ENCODE data around the gene FGF19. TPM values are rescaled to one million over a fixed set of nuclear protein-coding genes. Genes with fewer than 3 reads are reported as not detected.

The FGF19 gene
- total RNA-seq, 1 experiment from 2014 or later, result not detected

DNA sequence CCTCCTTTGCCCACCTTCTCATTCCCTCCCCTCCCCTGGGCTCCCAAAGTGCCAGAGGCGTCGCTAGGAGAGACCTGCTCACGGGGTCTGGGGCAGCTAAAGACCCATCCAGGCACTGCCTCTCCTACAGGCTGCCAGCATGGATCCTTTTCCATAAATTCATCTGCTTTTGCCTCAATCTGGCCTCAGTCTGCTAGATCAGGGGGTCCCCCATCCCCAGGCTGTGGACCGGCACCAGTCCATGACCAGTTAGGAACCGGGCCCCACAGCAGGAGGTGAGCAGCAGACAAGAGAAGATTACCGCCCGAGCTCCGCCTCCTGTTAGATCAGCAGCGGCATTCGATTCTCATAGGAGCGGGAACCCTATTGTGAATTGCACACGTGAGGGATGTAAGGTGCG is 41.0 kb downstream of the FGF19 start:
- Histone ChIP-seq H3K27me3 (ENCODE audit: low read length) (no peaks in the 10 kb centered on the region), H3K4me1 (ENCODE audit: insufficient read depth, low read length) (no peaks in the 10 kb centered on the region), H3K27ac (ENCODE audit: low read length) (no peak overlapping the region), H3F3A (ENCODE audit: low read length, unreplicated experiment) (no peaks in the 10 kb centered on the region), H3K36me3 (ENCODE audit: low read depth, low read length) (peaks cover 5% of the 10 kb centered on the region; the same call in 1 of the 2 replicates), H2AFZ (ENCODE audit: low read length) (no peak overlapping the region), H3K4me2 (ENCODE audit: low read length) (no peak overlapping the region), H3K9me2 (replicated peaks; ENCODE audit: low read length) (no peaks in the 10 kb centered on the region), H3K4me3 (ENCODE audit: low read length) (no peak overlapping the region), H3K79me2 (ENCODE audit: low read length) (no peaks in the 10 kb centered on the region), H4K20me1 (ENCODE audit: low read length) (no peaks in the 10 kb centered on the region), H3K9me3 (ENCODE audit: low read length) (no peaks in the 10 kb centered on the region), H3K9ac (ENCODE audit: low read length) (no peak overlapping the region)
- no peak for ATAC-seq
- POLR2A ChIA-PET (ENCODE audit: unreplicated experiment), result no interaction called here
- TF ChIP-seq, protein P1, sequence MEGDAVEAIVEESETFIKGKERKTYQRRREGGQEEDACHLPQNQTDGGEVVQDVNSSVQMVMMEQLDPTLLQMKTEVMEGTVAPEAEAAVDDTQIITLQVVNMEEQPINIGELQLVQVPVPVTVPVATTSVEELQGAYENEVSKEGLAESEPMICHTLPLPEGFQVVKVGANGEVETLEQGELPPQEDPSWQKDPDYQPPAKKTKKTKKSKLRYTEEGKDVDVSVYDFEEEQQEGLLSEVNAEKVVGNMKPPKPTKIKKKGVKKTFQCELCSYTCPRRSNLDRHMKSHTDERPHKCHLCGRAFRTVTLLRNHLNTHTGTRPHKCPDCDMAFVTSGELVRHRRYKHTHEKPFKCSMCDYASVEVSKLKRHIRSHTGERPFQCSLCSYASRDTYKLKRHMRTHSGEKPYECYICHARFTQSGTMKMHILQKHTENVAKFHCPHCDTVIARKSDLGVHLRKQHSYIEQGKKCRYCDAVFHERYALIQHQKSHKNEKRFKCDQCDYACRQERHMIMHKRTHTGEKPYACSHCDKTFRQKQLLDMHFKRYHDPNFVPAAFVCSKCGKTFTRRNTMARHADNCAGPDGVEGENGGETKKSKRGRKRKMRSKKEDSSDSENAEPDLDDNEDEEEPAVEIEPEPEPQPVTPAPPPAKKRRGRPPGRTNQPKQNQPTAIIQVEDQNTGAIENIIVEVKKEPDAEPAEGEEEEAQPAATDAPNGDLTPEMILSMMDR (conservative IDR thresholded peaks at IDR 0.05; ENCODE audit: low read depth, low read length), result no peak
- TF ChIP-seq EZH2 (IDR thresholded peaks at IDR 0.05; ENCODE audit: low read length, unreplicated experiment) (no peak), EZH2phosphoT487 (IDR thresholded peaks at IDR 0.05; ENCODE audit: borderline replicate concordance, low read length) (no peak)
- CTCF ChIA-PET, result no interaction called here
- intact Hi-C loops (cut with micrococcal nuclease), result no loop called here
- no peak for DNase-seq
- BruUV-seq (replicated peaks), result no TSS peak

DNA sequence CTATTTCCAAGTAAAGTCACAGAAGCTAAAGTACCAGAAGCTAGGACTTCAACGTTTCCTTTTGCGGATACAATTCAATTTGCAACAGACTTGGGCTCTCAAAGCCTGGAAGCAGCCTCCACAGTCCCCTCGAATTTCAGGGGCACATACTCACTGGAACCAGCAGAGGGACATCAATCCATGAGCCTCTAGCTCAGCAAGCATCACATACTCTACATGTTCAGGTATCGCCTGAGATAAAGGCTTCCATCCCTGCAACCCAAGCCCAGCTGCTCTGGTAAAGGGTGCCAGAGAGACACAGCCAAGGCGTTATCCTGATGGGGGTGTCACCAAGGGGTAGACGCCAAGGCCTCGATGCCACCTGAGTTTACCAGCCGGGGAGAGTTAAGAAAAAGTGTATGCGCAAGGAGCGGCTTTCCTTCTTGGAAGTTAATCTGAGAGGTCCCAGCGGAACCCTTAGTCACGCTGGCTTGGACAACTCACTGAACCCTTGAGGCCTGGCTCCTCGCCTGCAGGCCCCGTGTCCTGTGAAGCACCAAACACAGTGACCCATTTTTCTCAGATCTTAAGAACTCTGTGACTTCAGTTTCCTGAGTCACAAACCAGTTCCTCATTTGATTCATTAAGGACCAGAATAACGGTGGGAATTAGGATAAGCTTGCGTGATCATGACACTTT is 41.7 kb downstream of the FGF19 start:
- no peak overlapping the region for H3K27ac ChIP-seq (ENCODE audit: low read length)
- no peaks in the 10 kb centered on the region for H3K9me3 ChIP-seq (ENCODE audit: low read length)
- ChIA-PET POLR2A (ENCODE audit: unreplicated experiment) (interaction anchor here (0.7 kb wide), 1 partner anchor 12 kb away, joined by 3 read pairs; no protein-coding TSS in a partner anchor), CTCF (interaction anchor here (1.0 kb wide), 2 partner anchors 8 to 21 kb away, joined by 3 to 5 read pairs; no protein-coding TSS in a partner anchor)
- H3K9ac ChIP-seq (ENCODE audit: low read length), result no peak overlapping the region
- H3K4me3 ChIP-seq (ENCODE audit: low read length), result no peak overlapping the region
- intact Hi-C loops (cut with micrococcal nuclease), result no loop called here
- no peak for DNase-seq
- no peak overlapping the region for H3K4me2 ChIP-seq (ENCODE audit: low read length)
- no TSS peak for BruUV-seq (replicated peaks)
- H3K36me3 ChIP-seq (ENCODE audit: low read depth, low read length), result no peaks in the 10 kb centered on the region; the same call in 1 of the 2 replicates
- H2AFZ ChIP-seq (ENCODE audit: low read length), result no peak overlapping the region
- H3K27me3 ChIP-seq (ENCODE audit: low read length), result no peaks in the 10 kb centered on the region
- H4K20me1 ChIP-seq (ENCODE audit: low read length), result no peaks in the 10 kb centered on the region
- no peak for TF ChIP-seq EZH2phosphoT487 (IDR thresholded peaks at IDR 0.05; ENCODE audit: borderline replicate concordance, low read length)
- TF ChIP-seq, protein P1 (conservative IDR thresholded peaks at IDR 0.05; ENCODE audit: low read depth, low read length), result peak; percentile 55
- TF ChIP-seq EZH2 (IDR thresholded peaks at IDR 0.05; ENCODE audit: low read length, unreplicated experiment), result no peak
- peak; percentile 57 for ATAC-seq
- H3F3A ChIP-seq (ENCODE audit: low read length, unreplicated experiment), result no peaks in the 10 kb centered on the region
- H3K4me1 ChIP-seq (ENCODE audit: insufficient read depth, low read length), result no peaks in the 10 kb centered on the region
- no peaks in the 10 kb centered on the region for H3K9me2 ChIP-seq (replicated peaks; ENCODE audit: low read length)
- no peaks in the 10 kb centered on the region for H3K79me2 ChIP-seq (ENCODE audit: low read length)

DNA sequence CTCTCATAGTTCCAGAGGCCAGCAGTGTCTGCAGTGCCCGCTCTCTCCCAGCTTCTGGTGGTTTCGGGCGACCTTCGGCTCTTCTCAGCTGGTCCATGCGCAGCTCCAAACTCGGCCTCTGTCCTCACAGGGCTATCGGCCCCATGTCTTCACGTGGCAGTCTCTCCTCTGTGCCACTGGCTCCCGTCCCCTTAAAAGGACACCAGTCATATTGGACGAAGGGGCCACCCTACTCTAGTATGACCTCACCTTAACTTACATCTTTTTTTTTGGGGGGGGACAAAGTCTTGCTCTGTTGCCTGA is 42.5 kb downstream of the FGF19 start:
- H3K9me2 ChIP-seq (replicated peaks; ENCODE audit: low read length), result no peaks in the 10 kb centered on the region
- DNase-seq (no peak), ATAC-seq (no peak)
- no peaks in the 10 kb centered on the region for H3K27me3 ChIP-seq (ENCODE audit: low read length)
- H3F3A ChIP-seq (ENCODE audit: low read length, unreplicated experiment), result no peaks in the 10 kb centered on the region
- POLR2A ChIA-PET (ENCODE audit: unreplicated experiment), result no interaction called here
- CTCF ChIA-PET, result interaction anchor here (1.0 kb wide), 2 partner anchors 9 to 22 kb away, joined by 3 to 5 read pairs; no protein-coding TSS in a partner anchor
- no peak overlapping the region for H2AFZ ChIP-seq (ENCODE audit: low read length)
- H3K4me3 ChIP-seq (ENCODE audit: low read length), result no peak overlapping the region
- H3K9ac ChIP-seq (ENCODE audit: low read length), result no peak overlapping the region
- no peak overlapping the region for H3K27ac ChIP-seq (ENCODE audit: low read length)
- no peaks in the 10 kb centered on the region for H3K79me2 ChIP-seq (ENCODE audit: low read length)
- no TSS peak for BruUV-seq (replicated peaks)
- no peaks in the 10 kb centered on the region for H3K4me1 ChIP-seq (ENCODE audit: insufficient read depth, low read length)
- no peaks in the 10 kb centered on the region; the same call in 1 of the 2 replicates for H3K36me3 ChIP-seq (ENCODE audit: low read depth, low read length)
- H4K20me1 ChIP-seq (ENCODE audit: low read length), result no peaks in the 10 kb centered on the region
- no peak overlapping the region for H3K4me2 ChIP-seq (ENCODE audit: low read length)
- TF ChIP-seq, protein P1 (conservative IDR thresholded peaks at IDR 0.05; ENCODE audit: low read depth, low read length), result no peak
- TF ChIP-seq EZH2 (IDR thresholded peaks at IDR 0.05; ENCODE audit: low read length, unreplicated experiment) (no peak), EZH2phosphoT487 (IDR thresholded peaks at IDR 0.05; ENCODE audit: borderline replicate concordance, low read length) (no peak)
- intact Hi-C loops (cut with micrococcal nuclease), result no loop called here
- H3K9me3 ChIP-seq (ENCODE audit: low read length), result no peaks in the 10 kb centered on the region
